Effector CD4-positive, alpha-beta T cell (primary cell): Measurements from ENCODE around the gene ZNF821.
"Not testable (repeated sequence)": the region's sequence is repeated elsewhere in the genome, so short reads cannot be mapped to it uniquely, and the experiment has no call there.

ENCODE experiments used
- DNase-seq: peaks from one replicate; pipeline ENCODE4 v3.0.0-alpha.2; 2020

ZNF821 gene

GRCh38 chr16:71899171-71899570 is 15.2 kb upstream of the ZNF821 start:
- DNase-seq: no peak

- DNase-seq: no peak
These were observed 12.9 kb upstream of the ZNF821 start for GRCh38 chr16:71896764-71897368.

GRCh38 chr16:71895679-71896365 is 11.8 kb upstream of the ZNF821 start:
- DNase-seq: peak; percentile 23

- DNase-seq: peak; percentile 97
These were observed 11.1 kb upstream of the ZNF821 start, which contains the start of gene IST1 for GRCh38 chr16:71894921-71895678. IST1 (plus strand) TSS chr16:71895531; CDS start chr16:71915641, 20,110 bp downstream.

- peak; percentile 22 for DNase-seq
These were observed 10.4 kb upstream of the ZNF821 start for GRCh38 chr16:71894229-71894920.

- no peak for DNase-seq
These were observed 9.9 kb upstream of the ZNF821 start for GRCh38 chr16:71893888-71894228.

- DNase-seq: no peak
These were observed 5.2 kb upstream of the ZNF821 start for GRCh38 chr16:71889147-71889546.

GRCh38 chr16:71885261-71885650 is 1.3 kb upstream of the ZNF821 start:
- no peak for DNase-seq

- peak; percentile 52 for DNase-seq
These were observed 674 bp downstream of the ZNF821 start for GRCh38 chr16:71883168-71883848.

- DNase-seq: peak; percentile 77
These were observed 1.3 kb downstream of the ZNF821 start for GRCh38 chr16:71882505-71883167.

- no peak for DNase-seq
These were observed 3.8 kb downstream of the ZNF821 start for GRCh38 chr16:71880176-71880575.

GRCh38 chr16:71878911-71879310 is 5.1 kb downstream of the ZNF821 start:
- DNase-seq: no peak

- no peak for DNase-seq
These were observed 10.8 kb downstream of the ZNF821 start for GRCh38 chr16:71873199-71873598.

GRCh38 chr16:71870818-71871217 is 13.2 kb downstream of the ZNF821 start:
- DNase-seq: no peak

GRCh38 chr16:71869089-71869488 is 14.9 kb downstream of the ZNF821 start:
- DNase-seq: no peak

- DNase-seq: no peak
These were observed 16.0 kb downstream of the ZNF821 start for GRCh38 chr16:71867939-71868338.

- DNase-seq: not testable (repeated sequence)
These were observed 16.8 kb downstream of the ZNF821 start for GRCh38 chr16:71867175-71867574.

- DNase-seq: no peak
These were observed 18.7 kb downstream of the ZNF821 start for GRCh38 chr16:71865173-71865863.

- no peak for DNase-seq
These were observed 20.0 kb downstream of the ZNF821 start for GRCh38 chr16:71863995-71864394.

- DNase-seq: no peak
These were observed 24.0 kb downstream of the ZNF821 start for GRCh38 chr16:71859762-71860521.
